Renal pelvis (tissue), 4 donors: ENCODE data around the gene CARD11. TPM values are rescaled to one million over a fixed set of nuclear protein-coding genes. Genes with fewer than 3 reads are reported as not detected.

Experiments used
- DNase-seq: peaks from one replicate; pipeline ENCODE4 v3.0.0-alpha.2; 2013
- polyA plus RNA-seq, 3 donors: library from polyadenylated mRNA; unstranded; fragments of 120-200 nt; gene quantifications; one replicate each; pipeline ENCODE4 v1.2.1, GENCODE V29; 2013; ENCODE audit not compliant: insufficient read length in 3 of 3

Gene CARD11
- polyA plus RNA-seq, 3 donors: 1.6 to 2.2 (median 1.9) TPM

DNA sequence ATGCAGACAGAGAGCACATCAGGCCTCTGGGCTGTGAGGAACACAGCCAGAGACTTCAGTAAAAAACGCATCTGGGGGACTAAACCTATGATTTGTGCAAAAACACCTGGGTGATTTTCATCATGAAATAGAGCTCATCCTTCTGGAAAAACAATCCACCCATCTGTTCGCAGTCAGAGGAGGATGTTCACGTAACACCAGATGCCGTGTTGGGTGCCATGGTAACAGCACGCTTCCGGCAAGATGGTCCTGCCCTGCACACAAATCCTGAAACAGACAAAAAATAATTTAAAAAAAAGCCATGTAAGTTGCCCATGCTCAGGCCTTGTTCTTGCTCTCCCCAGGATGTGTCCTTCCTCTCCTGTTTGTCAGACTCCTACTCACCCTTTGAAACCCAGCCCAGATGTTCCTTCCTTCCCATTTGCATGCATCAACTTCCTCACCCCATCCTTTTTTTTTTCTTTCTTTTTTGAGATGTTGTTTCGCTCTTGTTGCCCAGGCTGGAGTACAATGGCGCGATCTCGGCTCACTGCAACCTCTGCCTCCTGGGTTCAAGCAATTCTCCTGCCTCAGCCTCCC lies 171.3 kb downstream of the CARD11 start:
- no peak for DNase-seq

DNA sequence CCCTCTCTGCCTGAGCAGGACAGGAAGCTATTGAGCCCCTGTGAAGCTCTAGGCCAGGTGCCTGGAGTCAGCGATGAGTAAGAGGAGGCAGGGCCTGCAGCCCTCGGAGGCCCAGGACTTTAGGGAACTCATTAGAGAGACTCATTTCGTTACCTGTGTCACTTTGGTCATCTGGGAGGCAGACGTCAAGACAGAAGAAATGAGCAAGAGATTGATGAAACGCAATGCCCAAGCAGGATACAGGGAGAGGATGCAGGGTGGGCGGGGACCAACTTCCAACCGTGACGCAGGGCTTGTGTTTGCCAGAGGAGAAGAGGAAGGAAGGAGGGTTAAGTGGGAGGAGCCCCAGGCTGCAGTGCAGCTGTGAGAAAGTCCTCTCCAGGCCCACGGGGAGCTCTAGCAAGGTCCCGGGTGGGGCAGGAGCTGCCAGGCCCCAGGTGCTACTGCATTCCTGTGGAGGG lies 173.2 kb downstream of the CARD11 start:
- no peak for DNase-seq

DNA sequence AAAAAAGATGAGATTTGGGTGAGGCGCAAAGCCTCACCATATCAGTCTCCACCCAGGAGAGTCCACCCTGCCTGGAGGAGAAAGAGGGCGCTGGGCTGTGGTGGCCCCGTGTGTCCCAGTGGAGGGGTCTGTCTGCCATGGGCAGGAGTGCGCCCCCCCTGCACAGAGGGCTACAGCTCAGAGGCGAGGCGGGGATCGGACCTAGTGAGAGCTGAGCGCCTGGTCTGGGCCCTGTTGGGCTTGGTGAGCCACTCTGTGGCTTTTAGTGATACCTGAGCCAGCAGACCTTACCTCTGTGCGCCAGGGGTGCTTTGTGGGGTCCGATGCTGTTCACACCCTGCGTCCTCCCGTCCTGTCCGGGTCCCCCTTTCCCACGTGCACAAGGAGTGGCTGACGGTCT lies 173.7 kb downstream of the CARD11 start:
- no peak for DNase-seq

DNA sequence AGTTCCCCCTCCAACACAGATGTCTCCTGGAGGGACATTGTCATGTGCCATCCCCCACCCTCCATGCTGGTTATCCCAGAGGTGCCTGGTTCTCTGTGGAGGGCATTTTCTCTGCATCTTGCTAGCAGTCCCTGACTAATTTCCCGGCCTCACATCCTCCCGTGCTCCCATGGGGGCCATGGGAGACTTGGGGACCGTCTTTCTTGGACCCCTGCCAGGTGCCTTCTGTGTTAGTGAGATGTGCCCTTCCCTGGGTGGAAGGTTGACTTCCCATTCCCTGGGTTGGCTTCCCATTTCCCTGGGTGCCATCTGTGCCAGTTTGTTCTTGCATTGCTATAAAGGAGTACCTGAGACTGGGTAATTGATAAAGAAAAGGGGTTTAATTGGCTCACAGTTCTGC lies 177.1 kb downstream of the CARD11 start:
- DNase-seq: no peak

DNA sequence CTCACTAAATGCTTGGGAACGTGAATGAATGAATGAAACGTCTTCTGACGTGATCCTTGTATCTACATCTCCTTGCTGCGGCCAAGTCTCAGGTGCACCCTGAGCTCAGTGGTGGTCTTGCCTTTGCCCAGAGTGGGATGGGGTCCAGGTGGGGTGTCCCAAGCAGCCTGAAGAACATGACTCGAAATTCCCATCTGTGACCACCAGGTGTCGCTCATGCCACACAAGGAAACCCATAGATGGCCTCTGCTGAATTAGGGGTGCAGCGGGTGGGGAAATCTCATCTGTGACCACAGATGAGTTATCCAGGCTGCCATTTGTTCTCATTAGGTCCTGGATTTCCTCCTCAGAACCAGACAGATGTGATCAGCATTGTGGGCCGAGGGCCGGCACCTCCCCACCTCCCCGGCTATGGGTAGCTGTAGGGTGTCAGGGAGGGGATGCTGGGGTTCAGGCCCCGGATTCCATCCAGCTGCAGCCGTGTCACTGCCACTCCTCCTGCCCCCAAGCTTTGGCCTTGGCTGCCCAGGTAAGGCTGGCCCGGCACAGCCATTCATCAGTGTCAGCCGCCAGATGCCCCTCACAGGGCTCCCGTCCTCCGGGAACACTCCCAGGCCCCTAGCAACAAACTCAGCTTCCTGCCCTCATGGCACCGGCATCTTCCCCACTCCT lies 178.5 kb downstream of the CARD11 start:
- DNase-seq: no peak

DNA sequence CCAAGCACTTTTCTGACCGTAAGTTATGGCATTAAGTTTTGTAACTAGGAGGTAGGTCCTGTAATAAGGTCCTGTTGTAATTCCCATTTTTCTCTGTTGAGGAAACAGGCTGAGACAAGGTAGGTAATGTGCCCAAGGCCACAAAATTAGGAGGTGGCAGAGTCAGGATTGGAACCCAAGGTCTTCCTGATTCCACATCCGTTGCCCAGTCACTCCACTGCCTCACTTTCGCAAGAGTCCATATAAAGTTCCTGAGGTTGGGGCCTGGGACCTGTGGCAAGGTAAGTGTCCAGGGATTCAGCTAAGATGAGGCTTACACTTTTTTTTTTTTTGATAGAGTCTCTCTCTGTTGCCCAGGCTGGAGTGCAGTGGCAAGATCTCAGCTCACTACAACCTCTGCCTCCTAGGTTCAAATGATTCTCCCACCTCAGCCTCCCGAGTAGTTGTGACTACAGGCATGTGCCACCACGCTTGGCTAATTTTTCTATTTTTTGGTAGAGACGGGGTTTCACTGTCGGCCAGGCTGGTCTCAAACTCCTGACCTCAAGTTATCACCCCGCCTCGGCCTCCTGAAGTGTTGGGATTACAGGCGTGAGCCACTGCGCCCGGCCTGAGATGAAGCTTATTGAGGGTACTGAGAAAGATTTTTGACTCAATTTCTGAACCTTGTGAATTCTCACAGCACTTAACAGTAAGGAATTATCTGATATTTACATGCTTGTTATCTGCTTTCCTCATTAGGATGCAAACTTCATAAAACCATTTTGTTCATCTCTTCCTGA lies 179.3 kb downstream of the CARD11 start:
- DNase-seq: no peak

DNA sequence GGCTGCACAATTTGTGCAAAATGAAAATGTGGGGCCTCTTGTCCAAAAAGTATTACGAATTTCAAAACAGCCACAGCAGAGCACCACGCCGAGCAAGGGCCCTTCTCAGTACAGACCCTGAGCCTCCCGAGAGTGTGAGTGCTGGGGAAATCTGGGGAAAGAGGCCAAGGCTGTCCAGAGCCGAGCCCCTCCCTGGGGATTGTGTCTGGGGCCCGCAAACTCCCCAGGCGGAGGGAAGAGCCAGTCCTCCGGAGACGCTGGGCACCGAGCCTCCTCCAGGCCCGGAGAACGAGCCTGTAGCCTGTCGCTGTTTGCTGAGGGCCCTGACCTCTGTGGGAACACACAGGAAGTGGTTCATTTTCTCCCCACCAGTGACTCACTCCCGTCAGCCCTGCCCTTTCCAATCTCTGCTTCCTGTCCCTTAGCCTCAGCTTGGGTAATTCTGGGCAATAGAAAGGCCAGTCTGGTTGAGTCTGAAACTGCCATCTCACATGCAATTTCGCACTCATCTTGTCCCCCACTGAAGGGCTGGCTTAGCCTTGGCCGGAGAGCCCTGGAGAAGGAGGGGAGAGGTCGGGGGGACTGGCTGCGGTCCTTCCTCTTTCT lies 180.1 kb downstream of the CARD11 start:
- DNase-seq: no peak

DNA sequence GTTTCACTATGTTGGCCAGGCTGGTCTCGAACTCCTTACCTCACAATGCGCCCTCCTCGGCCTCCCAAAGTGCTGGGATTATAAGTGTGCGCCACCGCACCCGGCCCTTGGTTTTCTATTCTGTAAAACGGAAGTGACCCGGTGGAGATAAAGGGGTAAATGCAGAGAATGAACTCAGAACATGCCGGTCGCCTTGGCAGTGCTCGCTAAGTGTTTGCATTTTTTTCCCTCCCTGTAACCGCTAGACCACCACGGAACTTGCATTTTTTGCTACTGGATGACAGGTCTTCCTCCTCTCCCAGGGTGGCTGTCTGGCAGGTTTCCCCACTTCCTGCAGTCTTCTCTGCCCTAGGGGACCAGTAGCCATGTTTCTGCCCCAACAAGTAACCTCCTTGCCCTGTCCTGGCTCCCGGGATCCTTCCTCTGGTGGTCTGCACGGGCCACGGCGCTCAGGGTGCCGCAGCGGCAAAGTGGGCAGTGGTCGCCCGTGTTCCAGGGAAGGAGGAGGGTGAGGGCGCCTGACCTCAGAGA lies 180.8 kb downstream of the CARD11 start:
- DNase-seq: no peak

DNA sequence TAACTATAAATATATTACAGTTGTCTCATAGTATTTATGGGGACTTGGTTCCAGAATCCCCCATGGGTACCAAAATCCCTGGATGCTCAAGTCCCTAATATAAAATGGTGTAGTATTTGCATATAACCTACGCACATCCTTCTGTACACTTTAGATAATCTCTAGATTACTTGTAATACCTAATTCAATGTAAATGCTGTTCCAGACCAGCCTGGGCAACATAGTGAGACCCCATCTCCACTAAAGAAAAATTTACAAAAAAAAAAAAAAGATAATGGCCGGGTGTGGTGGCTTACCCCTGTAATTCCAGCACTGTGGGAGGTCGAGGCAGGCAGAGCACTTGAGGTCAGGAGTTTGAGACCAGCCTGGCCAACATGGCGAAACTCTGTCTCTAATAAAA lies 182.2 kb downstream of the CARD11 start:
- no peak for DNase-seq

DNA sequence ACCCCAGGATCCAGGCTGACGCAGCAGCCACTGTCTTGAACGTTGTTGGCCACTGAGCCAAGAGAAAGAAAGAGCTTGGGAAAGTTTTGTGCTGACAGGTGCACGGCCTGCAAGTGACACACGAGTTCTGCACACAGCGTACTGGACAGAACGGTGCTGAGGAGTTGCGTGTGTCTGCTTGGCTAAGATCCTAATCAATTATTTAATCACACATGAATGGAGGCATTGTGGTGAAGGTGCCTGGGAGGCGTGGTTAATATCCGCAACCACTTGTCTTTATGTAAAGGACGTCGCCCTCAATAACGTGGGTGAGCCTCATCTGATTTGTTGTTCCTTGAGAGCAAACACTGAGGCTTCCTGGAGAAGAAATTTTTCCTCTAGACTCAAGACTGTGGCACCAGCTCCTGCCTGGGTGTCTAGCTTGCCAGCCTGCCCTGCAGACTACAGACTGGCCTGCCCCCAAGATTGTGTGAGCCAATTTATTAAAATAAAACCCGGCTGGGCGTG lies 183.0 kb downstream of the CARD11 start:
- no peak for DNase-seq

DNA sequence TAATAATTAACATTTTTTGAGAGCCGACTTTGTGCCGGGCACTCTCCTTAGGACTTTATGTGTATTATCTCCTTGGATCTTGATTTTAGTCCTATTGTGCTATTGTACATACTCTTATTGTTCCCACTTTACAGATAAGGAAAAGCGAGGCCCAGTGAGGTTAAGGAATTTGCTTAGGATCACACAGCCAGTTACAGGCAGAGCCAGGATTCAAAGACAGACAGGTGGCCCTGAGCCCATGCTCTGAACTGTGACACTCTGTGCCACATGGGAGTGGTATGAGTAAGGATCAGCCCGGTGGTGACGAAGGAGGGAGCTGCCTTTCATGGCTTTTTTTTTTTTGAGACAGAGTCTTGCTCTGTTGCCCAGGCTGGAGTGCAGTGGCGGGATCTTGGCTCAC lies 183.7 kb downstream of the CARD11 start:
- no peak for DNase-seq

DNA sequence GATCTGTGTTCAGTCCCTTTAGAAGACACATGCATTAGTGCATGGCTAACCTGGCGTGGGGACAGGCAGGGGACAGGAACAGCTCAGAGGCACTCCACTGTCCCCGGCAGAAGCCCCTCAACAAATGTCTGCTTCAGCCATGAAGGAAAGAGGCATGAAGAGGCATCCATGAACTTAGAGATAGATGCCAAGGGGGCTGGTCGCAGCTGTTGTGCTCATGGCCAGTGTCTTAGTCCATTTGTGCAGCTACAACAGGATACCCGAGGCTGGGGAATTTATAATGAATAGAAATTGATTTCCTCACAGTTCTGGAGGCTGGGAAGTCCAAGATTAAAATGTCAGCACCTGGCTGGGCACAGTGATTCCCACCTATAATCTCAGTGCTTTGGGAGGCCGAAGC lies 185.0 kb downstream of the CARD11 start:
- DNase-seq: no peak

DNA sequence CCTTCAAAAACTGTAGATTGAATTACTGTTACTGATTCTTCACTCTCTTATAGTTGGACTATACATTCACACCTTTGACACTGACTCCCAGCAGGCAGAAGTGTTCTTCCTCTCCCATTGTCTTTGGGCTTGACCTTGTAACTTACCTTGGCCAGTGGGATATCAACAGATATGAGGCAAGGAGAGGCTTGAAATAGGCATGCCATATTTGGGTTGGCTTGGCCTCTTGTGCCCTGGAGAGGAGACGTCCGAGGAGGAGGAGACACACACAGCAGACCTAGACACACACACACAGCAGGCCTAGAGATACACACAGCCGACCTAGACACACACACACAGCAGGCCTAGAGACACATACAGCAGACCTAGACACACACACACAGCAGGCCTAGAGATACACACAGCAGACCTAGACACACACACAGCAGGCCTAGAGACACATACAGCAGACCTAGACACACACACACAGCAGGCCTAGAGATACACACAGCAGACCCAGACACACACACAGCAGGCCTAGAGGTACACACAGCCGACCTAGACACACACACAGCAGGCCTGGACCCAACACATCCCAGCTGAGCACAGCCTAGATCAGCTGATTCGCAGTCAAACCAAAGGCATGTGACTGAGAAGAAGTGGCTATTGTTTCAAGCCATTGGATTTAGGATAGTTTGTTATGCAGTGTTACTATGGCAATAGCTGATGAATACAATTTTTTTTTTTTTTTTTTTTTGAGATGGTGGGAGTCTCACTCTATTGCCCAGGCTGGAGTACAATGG lies 187.1 kb downstream of the CARD11 start:
- DNase-seq: no peak

Other genes starting within 250 kb of the CARD11 start
- 10 to 100 TPM; 36.6 to 45.7 (median 45.6) TPM for gene GNA12, start 199.6 kb downstream of the CARD11 start, polyA plus RNA-seq